Measurements from ENCODE around the gene KRT36.

Gene KRT36

GRCh38 chr17:41481036-41481435 is 8.7 kb downstream of the KRT36 start, which contains the start of gene KRT35:
KRT35 (minus strand) TSS chr17:41481151; CDS start chr17:41481097, 54 bp downstream.
- no peaks in the 10 kb centered on the region for H3K9me2 ChIP-seq (replicated peaks; ENCODE audit: control insufficient read depth, low read length)
- no peaks in the 10 kb centered on the region for H3K27me3 ChIP-seq (ENCODE audit: control insufficient read depth, low read length)
- no peak within 1 kb of the TSS for H3K4me3 ChIP-seq (ENCODE audit: low read length)
- TF ChIP-seq EZH2phosphoT487 (IDR thresholded peaks at IDR 0.05; ENCODE audit: borderline replicate concordance, low read length) (no peak), CTCF (IDR thresholded peaks at IDR 0.05; ENCODE audit: low read depth, low read length, poor library complexity, severe bottlenecking) (no peak)
- H4K20me1 ChIP-seq (ENCODE audit: control insufficient read depth, insufficient read depth, low read depth, low read length), result no peaks in the 10 kb centered on the region
- H3K27ac ChIP-seq (ENCODE audit: low read depth, low read length), result no peak within 1 kb of the TSS
- H3K9me3 ChIP-seq (ENCODE audit: control insufficient read depth, insufficient read depth, low read length), result no peaks in the 10 kb centered on the region
- no peaks in the 10 kb centered on the region for H3K36me3 ChIP-seq (ENCODE audit: control insufficient read depth, low read length)
- H3K4me1 ChIP-seq (ENCODE audit: control insufficient read depth, low read length), result no peaks in the 10 kb centered on the region
- H3F3A ChIP-seq (ENCODE audit: control insufficient read depth, insufficient read depth), result no peaks in the 10 kb centered on the region
- H3K4me2 ChIP-seq (ENCODE audit: low read length), result no peak within 1 kb of the TSS
- H3K79me2 ChIP-seq (ENCODE audit: control insufficient read depth, low read length), result no peaks in the 10 kb centered on the region

- Histone ChIP-seq H3K9me3 (ENCODE audit: control insufficient read depth, insufficient read depth, low read length) (no peaks in the 10 kb centered on the region), H4K20me1 (ENCODE audit: control insufficient read depth, insufficient read depth, low read depth, low read length) (no peaks in the 10 kb centered on the region), H3K4me1 (ENCODE audit: control insufficient read depth, low read length) (no peaks in the 10 kb centered on the region), H3F3A (ENCODE audit: control insufficient read depth, insufficient read depth) (no peaks in the 10 kb centered on the region), H3K27me3 (ENCODE audit: control insufficient read depth, low read length) (no peaks in the 10 kb centered on the region), H3K9me2 (replicated peaks; ENCODE audit: control insufficient read depth, low read length) (no peaks in the 10 kb centered on the region), H3K4me2 (ENCODE audit: low read length) (no peak overlapping the region), H3K4me3 (ENCODE audit: low read length) (no peak overlapping the region), H3K36me3 (ENCODE audit: control insufficient read depth, low read length) (no peaks in the 10 kb centered on the region), H3K79me2 (ENCODE audit: control insufficient read depth, low read length) (no peaks in the 10 kb centered on the region), H3K27ac (ENCODE audit: low read depth, low read length) (no peak overlapping the region)
- TF ChIP-seq CTCF (IDR thresholded peaks at IDR 0.05; ENCODE audit: low read depth, low read length, poor library complexity, severe bottlenecking) (no peak), EZH2phosphoT487 (IDR thresholded peaks at IDR 0.05; ENCODE audit: borderline replicate concordance, low read length) (no peak)
These were observed 9.1 kb downstream of the KRT36 start for GRCh38 chr17:41480581-41480980.

GRCh38 chr17:41480136-41480535 is 9.6 kb downstream of the KRT36 start:
- Histone ChIP-seq H3K4me3 (ENCODE audit: low read length) (no peak overlapping the region), H3K79me2 (ENCODE audit: control insufficient read depth, low read length) (no peaks in the 10 kb centered on the region), H3K9me3 (ENCODE audit: control insufficient read depth, insufficient read depth, low read length) (no peaks in the 10 kb centered on the region), H3K9me2 (replicated peaks; ENCODE audit: control insufficient read depth, low read length) (no peaks in the 10 kb centered on the region), H3K4me2 (ENCODE audit: low read length) (no peak overlapping the region), H3K36me3 (ENCODE audit: control insufficient read depth, low read length) (no peaks in the 10 kb centered on the region), H3K4me1 (ENCODE audit: control insufficient read depth, low read length) (no peaks in the 10 kb centered on the region), H3K27ac (ENCODE audit: low read depth, low read length) (no peak overlapping the region), H3K27me3 (ENCODE audit: control insufficient read depth, low read length) (no peaks in the 10 kb centered on the region), H4K20me1 (ENCODE audit: control insufficient read depth, insufficient read depth, low read depth, low read length) (no peaks in the 10 kb centered on the region), H3F3A (ENCODE audit: control insufficient read depth, insufficient read depth) (no peaks in the 10 kb centered on the region)
- TF ChIP-seq CTCF (IDR thresholded peaks at IDR 0.05; ENCODE audit: low read depth, low read length, poor library complexity, severe bottlenecking), result no peak
- no peak for TF ChIP-seq EZH2phosphoT487 (IDR thresholded peaks at IDR 0.05; ENCODE audit: borderline replicate concordance, low read length)
